HG02759 (cell line): ENCODE data around the gene ESYT1.

Source experiments
- ATAC-seq: cut with Tn5 transposase; IDR thresholded peaks from one replicate; pipeline ENCODE4 v1.9.1; 2021; ENCODE audit warnings: mild to moderate bottlenecking, moderate library complexity; ENCODE audit not compliant: unreplicated experiment

Gene ESYT1

DNA sequence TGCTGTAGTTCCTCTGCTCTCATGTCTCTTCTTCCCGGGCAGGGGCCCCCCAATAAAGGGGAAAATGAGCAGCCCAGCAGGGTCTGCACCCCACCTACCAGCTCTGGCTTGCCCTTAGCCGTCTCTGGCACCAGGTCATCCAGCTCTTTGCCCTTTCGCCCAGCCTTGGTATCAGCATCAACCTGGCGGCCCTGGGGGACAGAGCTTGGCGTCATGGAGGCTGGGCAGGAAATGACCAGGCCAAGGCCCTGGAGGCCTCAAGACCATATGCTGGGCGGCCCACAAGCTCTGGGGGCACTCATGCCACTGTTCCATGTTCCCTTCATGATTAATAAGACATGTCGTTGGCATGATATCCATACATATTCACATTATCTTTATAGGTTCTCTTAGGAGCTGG is 44.8 kb downstream of the ESYT1 start:
- no peak for ATAC-seq

GRCh38 chr12:56178347-56178746 is 50.3 kb downstream of the ESYT1 start:
- ATAC-seq, result no peak

- ATAC-seq, result no peak
These were observed 58.9 kb downstream of the ESYT1 start for GRCh38 chr12:56186957-56187356.

DNA sequence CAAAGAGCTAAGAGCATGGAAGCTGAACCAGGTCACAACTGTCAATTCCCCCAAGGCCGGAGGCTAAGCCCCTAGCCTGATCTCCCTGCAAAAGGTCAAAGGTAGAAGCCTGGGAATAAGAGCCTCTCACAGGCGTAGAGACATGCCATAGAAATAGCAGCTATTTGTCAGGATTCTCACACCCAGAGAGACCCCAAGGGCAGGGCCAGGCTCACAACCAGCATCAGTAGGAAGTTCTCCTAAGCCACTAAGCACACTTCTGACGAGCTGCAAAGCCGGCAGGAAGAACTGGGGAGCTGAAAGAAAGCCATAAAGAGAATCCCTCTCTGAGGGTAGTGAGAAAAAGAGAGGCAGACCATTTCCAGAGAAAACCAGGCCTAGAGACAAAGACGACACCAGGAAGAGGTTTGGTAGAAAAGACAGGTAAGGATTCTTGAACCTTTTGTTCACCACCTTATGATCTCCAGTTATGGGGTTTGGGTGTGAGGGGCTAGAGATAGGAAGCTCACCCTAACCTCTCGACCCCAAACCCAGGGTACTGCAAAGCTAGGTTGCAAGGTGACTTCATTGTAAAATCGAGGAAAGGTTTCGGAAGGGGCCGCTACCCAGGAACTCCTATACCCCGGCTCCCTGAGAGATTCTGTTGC is 60.2 kb downstream of the ESYT1 start:
- ATAC-seq, result no peak

GRCh38 chr12:56188778-56189098 is 60.7 kb downstream of the ESYT1 start:
- no peak for ATAC-seq

DNA sequence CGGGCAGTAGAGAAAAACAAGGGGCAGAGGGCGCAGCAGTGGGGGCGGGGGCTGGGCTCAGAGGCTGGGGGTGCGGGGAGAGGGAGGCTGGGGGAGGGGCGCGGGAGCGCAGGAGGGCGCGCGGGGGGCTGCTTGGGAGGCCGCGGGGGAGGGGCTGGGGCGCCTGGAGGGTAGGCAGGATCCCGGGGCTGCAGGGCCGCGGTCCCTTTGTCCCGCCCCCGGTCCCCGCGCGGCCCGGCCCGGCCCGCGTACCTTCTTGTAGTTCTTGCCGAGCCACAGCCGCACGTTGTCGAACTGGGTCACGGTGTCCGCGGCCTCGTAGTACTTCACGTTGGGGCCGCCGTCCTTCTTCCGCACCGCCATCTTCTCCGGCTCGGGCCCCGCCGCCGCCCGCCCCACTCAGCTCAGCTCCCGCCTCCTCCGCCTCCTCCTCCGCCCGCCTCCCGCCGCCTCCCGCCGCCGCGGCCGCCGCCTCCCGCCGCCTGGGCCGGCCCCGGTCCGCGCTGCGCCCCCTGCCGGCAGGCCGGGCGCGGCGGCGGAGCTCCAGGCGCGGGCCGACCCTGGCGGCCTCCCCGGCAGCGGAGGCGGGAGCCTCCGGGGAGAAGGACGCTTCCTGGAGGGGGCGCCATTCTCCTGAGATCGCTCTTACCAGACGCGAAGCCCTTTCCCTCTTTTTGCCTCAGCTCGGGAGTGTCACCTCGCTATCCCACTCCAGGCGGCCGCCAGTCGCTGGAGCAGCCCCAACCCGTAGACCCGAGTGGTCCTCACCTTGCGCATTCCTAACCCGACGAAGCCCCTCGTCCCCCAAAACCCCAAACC is 61.2 kb downstream of the ESYT1 start, which contains the start of gene SMARCC2:
Gene SMARCC2 (minus strand): TSS at position 385 of the 819 bp plus-strand sequence. CDS start 22 bp downstream, at position 363.
- peak; percentile 83 for ATAC-seq

GRCh38 chr12:56189918-56190694 is 62.0 kb downstream of the ESYT1 start:
- ATAC-seq, result peak; percentile 46

- no peak for ATAC-seq
These were observed 62.7 kb downstream of the ESYT1 start for GRCh38 chr12:56190695-56191155.

- no peak for ATAC-seq
These were observed 64.5 kb downstream of the ESYT1 start for GRCh38 chr12:56192582-56192981.

- no peak for ATAC-seq
These were observed 65.0 kb downstream of the ESYT1 start for GRCh38 chr12:56193025-56193578.
